NCI-H2081 treated with DMSO at 0.1 percent for 48 hours (cell line): ENCODE data around the gene FMNL2.

ENCODE experiments used
- DNase-seq: peaks from one replicate; lab custom pipeline; 2025; lab: John Stamatoyannopoulos, UW

The FMNL2 gene

DNA sequence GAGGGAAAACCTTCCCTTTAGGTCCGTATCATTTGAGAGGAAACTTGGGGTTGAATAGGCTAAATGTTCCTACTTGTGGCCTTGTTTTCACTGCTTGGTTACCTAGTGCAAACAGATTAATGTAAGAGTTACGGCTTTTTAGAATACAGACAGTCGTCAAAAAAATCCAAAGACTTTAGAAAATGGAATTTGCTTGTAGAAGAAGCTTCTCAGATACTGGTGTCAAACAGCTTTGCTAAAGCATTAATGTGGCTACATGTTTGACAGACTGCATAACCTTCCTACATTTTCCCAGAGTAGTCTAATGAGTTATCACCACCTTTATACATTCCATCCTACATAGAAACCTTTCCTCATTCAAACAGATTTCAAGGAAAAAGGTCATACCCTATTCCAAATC is 114.6 kb downstream of the FMNL2 start:
- no peak for DNase-seq

- no peak for DNase-seq
Observed at GRCh38 chr2:152450176-152450575, 115.2 kb downstream of the FMNL2 start.

- DNase-seq = no peak
Observed at GRCh38 chr2:152452256-152452973, 117.4 kb downstream of the FMNL2 start.

DNA sequence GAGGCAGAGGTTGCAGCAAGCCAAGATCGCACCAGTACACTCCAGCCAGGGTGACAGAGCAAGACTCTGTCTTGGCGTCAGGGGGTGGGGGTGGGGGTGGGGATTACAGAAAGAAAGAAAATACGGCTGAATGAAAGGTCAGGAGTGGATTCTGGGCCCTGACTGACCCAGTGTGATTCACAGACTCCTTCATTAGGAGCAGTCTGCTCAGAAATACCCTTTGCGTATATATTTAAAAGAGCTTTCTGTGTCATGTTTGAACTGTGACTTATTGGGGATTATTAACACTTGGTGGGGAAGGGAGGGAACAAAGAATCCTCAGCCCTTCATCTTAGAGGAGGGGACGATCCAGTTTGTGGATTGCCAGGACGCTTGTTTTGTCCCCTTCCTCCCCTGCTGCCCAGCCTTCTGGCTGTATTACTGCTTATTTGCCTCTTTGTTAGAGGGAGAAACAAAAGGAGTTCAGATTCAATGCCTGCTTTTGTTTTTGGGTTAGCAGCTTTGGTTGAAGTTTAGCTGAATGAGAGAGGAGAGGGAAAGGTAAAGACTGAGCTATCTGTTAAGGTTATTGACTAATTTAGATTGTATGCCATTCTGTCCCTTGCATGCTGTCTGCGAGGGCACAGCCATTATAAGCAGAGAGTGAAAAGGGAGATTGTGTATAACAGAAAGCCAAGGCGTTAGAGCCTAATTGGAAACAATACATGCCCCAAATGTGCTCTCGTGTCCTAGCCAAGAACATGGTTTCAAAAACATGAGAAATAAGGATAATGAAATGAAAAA is 118.3 kb downstream of the FMNL2 start:
- DNase-seq = no peak

GRCh38 chr2:152454371-152454770 is 119.4 kb downstream of the FMNL2 start:
- DNase-seq = no peak

DNA sequence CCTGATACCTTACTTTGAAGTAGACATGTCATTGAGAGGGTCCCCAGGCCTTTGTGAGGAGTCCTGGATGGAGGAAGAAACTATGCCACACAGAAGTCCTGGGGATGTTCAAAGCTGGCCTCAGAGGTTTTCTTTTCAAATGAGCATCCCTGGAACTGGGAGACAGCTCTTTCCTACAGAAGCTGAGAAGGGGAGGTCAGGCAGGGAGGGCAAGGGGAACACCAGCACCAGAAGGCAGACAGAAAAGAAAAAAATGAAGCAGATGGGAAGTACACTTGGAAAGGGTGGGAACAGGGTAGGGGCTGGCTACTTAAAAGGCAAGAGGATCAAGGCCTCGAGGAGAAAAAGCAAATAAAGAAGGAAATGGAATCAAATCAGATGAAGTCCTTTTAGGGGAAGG is 120.0 kb downstream of the FMNL2 start:
- DNase-seq = no peak

DNA sequence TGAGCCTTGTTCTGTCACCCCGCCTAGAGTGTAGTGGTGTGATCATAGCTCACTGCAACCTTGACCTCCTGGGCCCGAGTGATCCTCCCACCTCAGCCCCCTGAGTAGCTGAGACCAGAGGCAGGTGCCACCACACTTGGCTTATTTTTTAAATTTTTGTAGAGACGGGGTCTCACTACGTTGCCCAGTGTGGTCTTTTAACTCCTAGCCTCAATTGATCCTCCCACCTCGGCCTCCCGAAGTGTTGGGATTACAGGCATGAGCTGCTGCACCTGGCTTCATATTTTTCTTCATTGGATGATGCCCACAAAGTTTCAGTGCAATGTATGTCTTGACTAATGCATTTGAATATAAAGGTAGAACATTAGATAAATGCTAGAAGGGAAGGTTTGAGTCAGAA is 120.8 kb downstream of the FMNL2 start:
- no peak for DNase-seq

DNA sequence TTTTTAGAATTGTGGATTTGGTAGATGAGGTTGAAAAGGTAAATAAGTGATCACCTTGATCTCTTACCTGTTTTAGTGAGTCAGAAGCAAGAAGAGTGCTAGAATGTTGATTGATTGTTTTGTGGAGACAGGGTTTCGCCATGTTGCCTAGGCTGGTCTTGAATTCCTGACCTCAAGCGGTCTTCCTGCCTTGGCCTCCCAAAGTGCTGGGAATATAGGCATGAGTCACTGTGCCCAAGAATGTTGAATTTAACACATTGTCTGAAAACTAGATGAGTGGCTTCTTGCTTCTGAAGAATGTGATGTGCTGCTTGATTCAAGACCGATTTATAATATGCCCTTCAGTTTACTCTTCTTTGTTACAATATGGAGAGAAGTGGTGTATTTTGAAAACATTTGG is 121.3 kb downstream of the FMNL2 start:
- no peak for DNase-seq

DNA sequence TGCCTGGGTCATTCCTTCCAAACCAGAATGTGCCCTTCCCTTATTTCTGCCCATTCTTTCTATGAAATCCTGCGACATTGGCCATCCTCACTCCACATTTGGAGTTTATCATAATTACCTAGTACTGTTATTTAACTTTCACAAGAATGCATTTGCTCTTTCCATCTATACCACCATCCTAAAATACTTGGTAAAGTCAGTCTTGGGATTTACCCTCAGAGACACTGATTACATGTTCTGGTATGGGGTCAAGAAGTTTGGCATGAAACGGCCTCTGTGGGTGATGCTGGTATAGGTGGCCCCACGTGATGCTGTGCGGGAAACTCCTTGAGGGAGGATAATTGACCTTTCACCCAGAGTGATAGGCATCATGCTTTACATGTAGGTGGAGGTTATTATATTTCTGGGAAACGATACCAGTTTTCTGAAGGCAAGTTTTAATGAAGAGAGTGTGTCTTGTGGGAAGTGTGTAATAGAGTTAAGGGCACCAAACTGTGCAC is 123.5 kb downstream of the FMNL2 start:
- no peak for DNase-seq

- DNase-seq = no peak
Observed at GRCh38 chr2:152459091-152459490, 124.1 kb downstream of the FMNL2 start.

DNA sequence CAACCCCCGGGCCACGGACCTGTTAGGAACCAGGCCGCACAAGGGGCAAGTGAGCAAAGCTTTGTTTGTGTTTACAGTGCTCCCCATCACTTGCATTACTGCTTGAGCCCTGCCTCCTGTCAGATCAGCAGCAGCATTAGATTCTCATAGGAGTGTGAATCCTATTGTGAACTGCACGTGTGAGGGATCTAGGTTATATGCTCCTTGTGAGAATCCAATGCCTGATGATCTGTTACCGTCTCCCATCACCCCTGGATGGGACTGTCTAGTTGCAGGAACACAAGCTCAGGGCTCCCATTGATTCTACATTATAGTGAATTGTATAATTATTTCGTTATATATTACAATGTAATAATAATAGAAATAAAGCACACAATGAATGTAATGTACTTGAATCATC is 125.6 kb downstream of the FMNL2 start:
- no peak for DNase-seq

DNA sequence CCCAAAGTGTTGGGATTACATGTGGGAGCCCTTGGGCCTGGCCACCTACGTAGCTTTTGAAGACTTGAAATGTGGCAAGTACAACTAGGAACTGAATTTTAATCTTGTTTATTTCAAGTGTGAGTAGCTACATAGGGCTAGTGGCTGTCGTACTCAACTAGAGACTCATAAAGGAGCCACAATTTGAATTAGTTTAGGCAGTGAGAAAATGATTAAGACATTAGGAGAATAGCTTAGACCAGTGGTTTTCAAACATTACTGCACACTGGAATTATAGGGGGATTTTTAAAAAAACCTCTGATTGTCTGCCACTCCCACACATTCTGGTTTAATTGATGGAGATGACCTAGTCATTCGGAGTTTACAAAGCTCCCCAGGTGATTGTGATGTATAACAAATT is 127.1 kb downstream of the FMNL2 start:
- no peak for DNase-seq

- DNase-seq = no peak
Observed at GRCh38 chr2:152462779-152463178, 127.8 kb downstream of the FMNL2 start.

DNA sequence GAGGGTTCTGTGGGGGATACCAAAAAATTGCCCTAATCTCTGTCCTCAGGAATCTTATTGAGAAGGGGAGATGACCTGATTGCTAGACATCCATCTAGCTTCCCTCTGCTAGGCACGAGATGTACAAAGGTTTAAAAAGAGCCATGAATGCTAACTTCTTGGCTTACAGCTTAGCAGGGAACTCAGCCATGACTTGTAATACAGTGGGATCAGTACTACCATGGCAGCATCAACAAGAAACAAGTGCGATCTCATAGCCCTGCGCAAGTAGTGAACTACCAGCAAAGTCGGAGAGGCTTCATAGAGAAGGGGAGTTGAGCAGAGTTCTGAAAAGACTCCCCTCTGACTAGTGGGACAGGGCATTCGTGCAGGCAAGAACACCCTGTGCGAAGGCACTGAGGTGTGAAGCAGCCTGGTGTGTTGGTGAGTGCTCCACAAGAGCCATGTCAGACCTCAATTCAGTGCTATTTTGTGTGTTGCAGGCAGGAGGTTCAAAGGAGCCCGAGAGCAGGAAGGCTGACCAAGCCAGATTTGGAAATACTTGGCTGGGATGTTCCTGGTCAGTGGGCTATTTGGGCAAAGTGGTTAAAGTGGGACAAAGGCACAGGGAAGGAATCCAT is 130.0 kb downstream of the FMNL2 start:
- DNase-seq = no peak

GRCh38 chr2:152465541-152465940 is 130.6 kb downstream of the FMNL2 start:
- DNase-seq = no peak

DNA sequence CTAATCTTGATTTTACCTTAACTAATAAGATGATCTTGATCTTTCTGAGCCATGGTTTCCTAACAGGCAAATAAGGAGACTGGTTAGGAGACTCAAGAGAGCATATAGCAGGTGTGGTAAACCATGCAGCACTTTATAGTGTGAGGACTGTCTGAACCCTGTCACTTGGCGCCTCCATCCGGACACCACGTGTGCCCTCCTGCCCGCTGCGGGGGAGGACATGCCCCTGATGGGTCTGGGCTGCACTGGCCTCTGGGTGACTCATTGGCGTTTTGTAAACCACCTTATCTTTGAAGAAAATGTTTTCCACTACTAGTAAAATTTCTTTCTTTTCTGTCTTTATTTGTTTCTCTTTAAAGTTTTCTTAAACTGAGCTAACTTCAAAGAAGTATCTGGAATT is 131.1 kb downstream of the FMNL2 start:
- no peak for DNase-seq

- DNase-seq = no peak
Observed at GRCh38 chr2:152466980-152467676, 132.2 kb downstream of the FMNL2 start.

GRCh38 chr2:152467677-152468410 is 132.9 kb downstream of the FMNL2 start:
- DNase-seq = no peak

GRCh38 chr2:152468899-152469692 is 134.1 kb downstream of the FMNL2 start:
- DNase-seq = peak; percentile 28
